Keratinocyte (primary cell): Measurements from ENCODE around the gene KIF2B.

ENCODE experiments used
- EZH2 ChIP-seq: IDR thresholded peaks from one replicate; pipeline ENCODE4 v1.6.1; 2012; ENCODE audit warnings: inconsistent platforms, mild to moderate bottlenecking, low read length, moderate library complexity
- TF ChIP-seq, protein P1 (sequence below), 3 experiments: IDR thresholded peaks in 1 of 3; conservative IDR thresholded peaks in 1 of 3; optimal IDR thresholded peaks in 1 of 3; 2 replicates in 2 of 3; 3 replicates in 1 of 3; pipeline versions ENCODE3 to v1.5.1; 2011; ENCODE audit warnings: low read length in 3 of 3, mild to moderate bottlenecking in 3 of 3, moderate library complexity in 2 of 3, control low read depth in 1 of 3, inconsistent platforms in 1 of 3; ENCODE audit not compliant: insufficient read depth in 2 of 3; ENCODE audit errors: extremely low read depth in 1 of 3

DNA sequence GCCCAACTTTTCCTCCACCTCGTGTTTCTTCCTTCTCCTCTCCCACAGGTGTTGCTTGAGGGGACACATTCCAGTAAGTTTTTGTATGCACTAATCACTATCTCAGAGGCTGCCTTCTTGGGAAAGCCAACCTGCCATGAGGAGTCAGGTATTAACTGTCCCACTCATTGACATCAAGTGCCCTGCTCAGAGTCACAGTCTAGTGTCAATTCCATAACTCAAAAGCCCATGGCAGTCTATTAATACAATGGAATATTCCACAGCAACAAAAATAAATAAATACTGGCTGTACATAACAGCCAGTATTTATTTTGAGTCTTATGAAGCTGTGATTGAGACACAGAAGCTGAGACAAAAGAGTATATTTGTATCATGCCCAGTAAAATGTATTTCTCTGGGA is 26.1 kb upstream of the KIF2B start:
- no peak for TF ChIP-seq EZH2
- TF ChIP-seq, protein P1, sequence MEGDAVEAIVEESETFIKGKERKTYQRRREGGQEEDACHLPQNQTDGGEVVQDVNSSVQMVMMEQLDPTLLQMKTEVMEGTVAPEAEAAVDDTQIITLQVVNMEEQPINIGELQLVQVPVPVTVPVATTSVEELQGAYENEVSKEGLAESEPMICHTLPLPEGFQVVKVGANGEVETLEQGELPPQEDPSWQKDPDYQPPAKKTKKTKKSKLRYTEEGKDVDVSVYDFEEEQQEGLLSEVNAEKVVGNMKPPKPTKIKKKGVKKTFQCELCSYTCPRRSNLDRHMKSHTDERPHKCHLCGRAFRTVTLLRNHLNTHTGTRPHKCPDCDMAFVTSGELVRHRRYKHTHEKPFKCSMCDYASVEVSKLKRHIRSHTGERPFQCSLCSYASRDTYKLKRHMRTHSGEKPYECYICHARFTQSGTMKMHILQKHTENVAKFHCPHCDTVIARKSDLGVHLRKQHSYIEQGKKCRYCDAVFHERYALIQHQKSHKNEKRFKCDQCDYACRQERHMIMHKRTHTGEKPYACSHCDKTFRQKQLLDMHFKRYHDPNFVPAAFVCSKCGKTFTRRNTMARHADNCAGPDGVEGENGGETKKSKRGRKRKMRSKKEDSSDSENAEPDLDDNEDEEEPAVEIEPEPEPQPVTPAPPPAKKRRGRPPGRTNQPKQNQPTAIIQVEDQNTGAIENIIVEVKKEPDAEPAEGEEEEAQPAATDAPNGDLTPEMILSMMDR (optimal IDR thresholded peaks at IDR 0.05 in 1 of 3, IDR thresholded peaks at IDR 0.05 in 1 of 3, conservative IDR thresholded peaks at IDR 0.05 in 1 of 3; ENCODE audit: extremely low read depth in 1 of 3, insufficient read depth in 2 of 3, low read length in 3 of 3), result no peak
